Pons (tissue), 1 donor: ENCODE results near the gene TRAPPC6A.

Experiments used
- DNase-seq: peaks from one replicate; pipeline ENCODE4 v3.0.0-alpha.2; 2016; ENCODE audit warnings: low spot score

TRAPPC6A gene

GRCh38 chr19:45177817-45178261 is at the start of gene TRAPPC6A:
TSS of gene TRAPPC6A (minus strand) at chr19:45178237. CDS start at chr19:45178218, 19 bp downstream.
- DNase-seq, result no peak

GRCh38 chr19:45224645-45225044 is 46.6 kb upstream of the TRAPPC6A start:
- no peak for DNase-seq

DNA sequence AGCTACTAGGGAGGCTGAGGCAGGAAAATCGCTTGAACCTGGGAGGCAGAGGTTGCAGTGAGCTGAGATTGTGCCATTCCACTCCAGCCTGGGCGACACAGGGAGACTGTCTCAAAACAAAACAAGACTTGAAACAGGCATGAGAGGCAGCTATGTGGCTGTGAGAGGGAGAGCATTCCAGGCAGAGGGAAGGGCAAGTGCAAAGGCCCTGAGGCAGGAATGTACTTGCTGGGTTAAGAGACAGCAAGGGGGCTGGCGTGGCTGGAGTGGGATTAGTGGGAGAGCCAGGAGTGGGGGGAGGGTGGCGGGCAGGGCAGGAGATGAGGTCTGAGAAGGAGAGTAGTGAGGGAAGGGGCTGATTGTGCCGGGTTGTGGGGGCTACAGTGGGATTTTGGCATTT is 45.8 kb upstream of the TRAPPC6A start:
- no peak for DNase-seq

DNA sequence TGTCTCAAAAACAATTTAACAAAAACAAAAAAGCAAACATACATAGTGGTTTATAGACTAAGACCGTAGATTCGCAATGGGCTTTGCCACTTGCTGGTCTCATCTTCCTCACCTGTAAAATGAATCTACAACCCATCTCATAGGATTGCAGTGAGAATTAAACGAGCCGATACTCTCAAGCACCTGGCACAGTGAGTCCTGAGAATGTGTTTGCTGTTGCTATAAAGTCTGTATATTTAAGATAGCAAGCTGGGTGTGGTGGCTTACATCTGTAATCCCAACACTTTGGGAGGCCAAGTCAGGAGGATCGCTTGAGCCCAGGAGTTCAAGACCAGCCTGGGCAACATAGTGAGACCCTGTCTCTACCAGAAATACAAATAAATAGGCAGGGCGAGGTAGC is 44.7 kb upstream of the TRAPPC6A start:
- DNase-seq, result no peak

DNA sequence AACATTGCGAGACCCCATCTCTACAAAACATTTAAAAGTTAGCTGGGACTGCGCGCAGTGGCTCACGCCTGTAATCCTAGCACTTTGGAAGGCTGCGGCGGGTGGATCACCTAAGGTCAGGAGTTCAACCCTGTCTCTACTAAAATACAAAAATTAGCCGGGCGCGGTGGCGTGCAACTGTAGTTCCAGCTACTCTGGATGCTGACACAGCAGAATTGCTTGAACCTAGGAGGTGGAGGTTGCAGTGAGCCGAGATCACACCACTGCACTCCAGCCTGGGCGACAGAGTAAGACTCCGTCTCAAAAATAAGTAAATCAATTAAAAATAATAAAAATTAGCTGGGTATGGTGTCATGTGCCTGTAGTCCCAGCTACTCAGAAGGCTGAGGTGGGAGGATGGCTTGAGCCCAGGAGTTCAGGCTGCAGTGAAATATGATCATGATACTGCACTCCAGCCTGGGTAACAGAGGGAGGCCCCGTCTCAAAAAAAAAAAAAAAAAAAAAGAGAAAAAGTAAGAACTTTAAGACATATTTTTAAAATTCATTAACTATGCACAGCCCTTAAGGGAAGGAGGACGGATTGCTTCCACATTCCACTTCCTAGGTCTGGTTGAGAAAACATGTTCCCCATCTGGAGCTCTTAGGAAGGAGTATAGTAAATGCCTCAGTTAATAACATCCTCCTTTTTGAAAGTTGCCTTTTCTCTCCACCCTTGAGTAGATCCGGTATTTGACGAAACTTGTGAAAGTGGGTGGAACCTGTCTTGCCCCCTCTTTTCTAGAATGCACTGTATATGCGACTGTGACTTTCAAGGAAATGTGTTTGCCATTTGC is 41.1 kb upstream of the TRAPPC6A start:
- no peak for DNase-seq

- no peak for DNase-seq
These were observed 40.4 kb upstream of the TRAPPC6A start for GRCh38 chr19:45218426-45218825.

DNA sequence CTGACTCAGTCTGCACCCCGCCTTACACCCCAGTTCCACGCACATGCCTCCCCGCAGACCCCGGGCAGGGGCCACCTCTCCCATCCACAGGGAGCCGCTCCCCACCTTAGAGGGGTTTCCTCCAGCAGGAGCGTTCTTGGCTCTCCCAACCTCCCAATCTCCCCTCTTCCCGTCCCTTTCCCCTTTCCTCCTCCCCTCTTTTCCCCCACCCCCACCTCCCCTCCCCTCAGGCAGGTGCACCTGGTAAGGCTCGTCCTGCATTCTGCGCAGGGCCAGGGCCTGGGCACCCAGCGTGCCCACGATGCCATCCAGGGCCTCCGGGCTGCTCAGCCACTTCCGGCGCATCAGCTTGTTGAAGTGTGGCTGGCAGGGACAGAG is 39.9 kb upstream of the TRAPPC6A start:
- no peak for DNase-seq

GRCh38 chr19:45217193-45217956 is 39.3 kb upstream of the TRAPPC6A start:
- no peak for DNase-seq

DNA sequence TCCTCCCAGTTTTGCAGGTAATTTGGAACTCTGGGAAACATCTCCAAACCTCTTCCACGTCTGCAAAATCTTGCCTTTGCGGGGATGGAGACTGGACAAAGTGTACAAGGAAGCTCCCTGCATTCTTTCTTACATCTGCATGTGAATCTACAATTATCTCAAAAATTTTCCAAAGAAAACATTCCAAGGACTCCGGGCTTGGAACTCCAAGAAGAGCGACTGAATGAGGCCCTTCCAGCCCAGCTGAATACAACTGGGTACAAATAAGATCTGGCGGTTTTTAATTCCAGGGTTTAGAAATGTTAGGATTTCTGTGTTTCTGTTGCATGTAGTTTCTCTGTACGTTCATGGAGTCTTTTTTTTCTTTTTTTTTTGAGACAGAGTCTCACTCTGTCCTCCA is 38.6 kb upstream of the TRAPPC6A start:
- no peak for DNase-seq

DNA sequence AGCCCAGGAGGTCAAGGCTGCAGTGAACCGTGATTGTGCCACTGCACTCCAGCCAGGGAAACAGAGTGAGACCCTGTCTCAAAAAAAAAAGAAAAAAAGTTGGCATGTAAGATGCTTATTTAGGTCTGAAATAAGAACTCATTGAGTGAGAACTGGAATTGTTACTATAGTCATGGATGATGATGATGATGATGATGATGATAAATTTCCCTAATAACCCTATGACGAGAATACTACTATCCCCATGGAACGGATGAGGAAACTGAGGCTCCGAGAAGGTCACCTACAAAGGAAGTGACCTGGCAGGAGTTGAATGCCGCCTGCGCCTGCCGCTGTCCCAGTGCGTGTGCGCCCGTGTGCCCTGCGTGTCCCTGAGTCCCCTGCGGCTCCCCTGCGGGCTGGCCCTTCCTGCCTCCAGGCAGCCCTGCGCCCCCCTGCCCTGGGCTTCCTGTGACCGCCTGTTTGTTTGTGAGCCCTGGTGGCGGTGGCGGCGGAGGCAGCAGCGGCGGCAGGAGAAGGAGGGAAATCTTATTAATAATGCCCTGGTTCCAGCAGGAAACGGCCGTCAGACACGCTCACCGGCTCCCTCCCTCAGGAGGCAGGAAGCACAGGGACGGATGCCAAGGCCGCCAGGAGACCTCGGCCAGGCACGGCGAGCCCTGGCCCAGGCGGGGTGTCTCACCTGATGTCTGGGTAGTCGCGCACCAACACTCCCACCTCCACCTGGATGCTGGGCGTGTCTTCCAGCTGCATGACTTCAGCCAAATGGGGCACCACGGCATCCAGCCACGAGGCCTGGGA is 37.6 kb upstream of the TRAPPC6A start:
- no peak for DNase-seq

DNA sequence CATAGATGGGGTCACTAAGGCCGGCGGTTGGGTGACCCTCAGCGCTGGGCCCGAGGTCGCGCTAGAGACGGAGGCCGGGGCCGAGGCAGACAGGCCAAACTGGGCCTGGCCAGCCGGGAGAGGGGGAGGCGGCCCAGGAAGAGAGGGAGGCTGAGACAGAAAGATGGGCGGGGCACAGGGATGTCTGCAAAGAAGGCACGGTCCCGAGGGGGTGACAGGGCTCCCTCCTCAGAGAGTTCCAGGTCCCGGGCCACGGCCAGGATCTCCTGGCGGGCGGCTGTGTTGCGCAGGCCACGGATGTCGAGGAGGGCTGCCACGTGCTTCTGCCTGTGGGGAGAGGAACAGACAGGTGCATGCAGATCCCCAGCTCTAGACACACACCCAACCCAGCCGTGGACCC is 35.0 kb upstream of the TRAPPC6A start:
- DNase-seq, result no peak

- DNase-seq, result no peak
These were observed 33.8 kb upstream of the TRAPPC6A start for GRCh38 chr19:45211751-45212381.

DNA sequence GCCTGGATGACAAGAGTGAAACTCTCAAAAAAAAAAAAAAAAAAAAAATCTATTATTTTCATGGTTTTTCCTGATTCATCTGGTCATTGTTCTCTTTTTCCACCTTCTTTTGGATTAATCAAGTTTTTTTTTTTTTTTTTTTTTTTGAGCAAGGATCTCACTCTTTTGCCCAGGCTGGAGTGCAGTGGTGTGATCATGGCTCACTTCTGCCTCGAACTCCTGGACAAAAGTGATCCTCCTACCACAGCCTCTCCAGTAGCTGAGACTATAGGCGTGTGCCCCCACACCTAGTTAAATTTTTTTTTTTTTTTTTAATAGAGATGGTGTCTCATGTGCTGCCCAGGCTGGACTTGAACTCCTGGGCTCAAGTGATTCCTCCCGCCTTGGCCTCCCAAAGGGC is 28.3 kb upstream of the TRAPPC6A start:
- DNase-seq, result no peak

DNA sequence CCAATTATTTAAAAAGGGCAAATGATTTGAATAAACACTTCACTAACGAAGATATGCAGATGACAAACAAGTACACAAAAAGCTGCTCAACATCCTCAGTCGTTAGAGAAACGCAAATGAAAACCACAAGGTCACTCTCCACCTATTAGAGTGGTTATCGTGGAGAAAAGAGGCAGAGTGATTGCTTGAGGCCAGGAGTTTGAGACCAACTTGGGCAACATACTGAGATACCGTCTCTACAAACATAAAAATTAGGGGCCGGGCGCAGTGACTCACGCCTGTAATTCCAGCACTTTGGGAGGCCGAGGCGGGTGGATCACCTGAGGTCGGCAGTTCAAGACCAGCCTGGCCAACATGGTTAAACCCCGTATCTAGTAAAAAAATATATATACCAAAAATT is 27.8 kb upstream of the TRAPPC6A start:
- DNase-seq, result no peak

- DNase-seq, result no peak
These were observed 24.6 kb upstream of the TRAPPC6A start for GRCh38 chr19:45202637-45203036.

- DNase-seq, result peak; percentile 56
These were observed 22.5 kb upstream of the TRAPPC6A start for GRCh38 chr19:45200568-45200967.

DNA sequence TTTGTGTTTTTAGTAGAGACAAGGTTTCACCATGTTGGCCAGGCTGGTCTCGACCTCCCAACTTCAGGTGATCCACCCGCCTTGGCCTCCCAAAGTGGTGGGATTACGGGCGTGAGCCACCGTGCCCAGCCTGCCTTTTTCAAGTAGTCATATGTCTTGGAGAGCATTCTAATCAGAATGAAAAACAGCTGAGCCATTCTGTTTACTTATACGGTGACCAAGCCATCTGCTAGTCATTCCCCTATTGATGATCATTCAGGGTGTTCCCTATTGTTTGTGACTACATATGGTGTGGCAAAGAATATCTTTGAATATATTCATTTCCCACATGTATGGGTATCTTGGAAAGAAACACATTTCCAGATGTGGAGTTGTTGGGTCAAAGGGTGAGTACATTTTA is 17.7 kb upstream of the TRAPPC6A start:
- no peak for DNase-seq

DNA sequence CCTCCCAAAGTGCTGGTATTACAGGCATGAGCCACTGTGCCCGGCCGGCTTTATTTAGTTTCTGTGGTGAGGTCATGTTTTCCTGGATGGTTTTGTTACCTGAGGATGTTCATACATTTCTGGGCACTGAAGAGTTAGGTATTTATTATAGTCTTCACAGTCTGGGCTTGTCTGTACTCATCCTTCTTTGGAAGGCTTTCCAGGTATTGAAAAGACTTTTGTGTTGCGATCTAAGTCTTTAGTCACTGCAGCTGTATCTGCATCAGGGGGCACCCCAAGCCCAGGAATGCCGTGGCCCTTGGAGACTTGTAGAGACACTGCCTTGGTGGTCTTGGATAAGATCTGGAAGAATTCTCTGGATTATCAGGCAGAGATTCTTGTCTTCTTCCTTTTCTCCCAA is 13.3 kb upstream of the TRAPPC6A start:
- DNase-seq, result no peak

DNA sequence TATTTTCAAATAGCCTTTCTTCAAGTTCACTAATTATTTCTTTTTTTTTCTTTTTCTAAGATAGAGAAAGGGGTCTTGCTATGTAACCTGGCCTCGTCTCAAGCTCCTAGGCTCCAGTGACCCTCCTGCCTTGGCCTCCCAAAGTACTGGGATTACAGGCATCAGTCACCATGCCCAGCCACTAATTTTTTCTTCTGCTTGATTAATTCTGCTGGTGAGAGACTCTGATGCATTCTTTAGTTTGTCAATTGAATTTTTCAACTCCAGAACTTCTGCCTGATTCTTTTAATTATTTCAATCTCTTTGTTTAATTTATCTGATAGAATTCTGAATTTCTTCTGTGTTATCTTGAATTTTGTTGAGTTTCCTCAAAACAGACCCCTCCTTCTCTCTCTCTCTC is 11.9 kb upstream of the TRAPPC6A start:
- DNase-seq, result no peak

DNA sequence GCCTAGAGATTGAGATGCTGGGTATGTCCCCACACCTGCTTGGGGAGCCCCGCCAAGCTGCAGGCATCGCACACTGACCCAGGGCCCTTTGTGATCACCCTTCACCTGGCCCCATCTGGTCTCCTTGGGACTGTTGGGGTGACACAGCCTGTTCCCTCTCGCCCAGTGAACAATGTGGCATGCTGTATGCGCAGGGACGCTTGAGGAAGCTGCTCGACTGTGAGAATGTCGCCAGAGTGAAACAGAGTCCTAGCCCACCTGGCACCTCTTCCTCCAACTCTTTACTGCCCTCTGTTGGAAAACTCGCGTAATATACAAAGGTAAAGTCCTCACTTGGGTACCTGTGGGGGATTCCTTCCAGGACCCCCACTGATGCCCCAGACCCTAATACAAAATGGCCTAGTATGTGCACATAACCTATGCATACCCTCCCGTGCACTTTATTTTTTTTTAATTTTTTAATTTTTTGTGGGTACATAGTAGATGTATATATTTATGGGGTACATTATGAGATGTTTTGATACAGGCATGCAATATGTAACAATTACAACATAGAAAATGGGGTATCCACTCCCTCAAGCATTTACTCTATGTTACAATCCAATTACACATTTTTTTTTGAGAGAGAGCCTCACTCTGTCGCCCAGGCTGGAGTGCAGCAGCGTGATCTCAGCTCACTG is 9.5 kb upstream of the TRAPPC6A start:
- no peak for DNase-seq

- no peak for DNase-seq
These were observed 8.7 kb upstream of the TRAPPC6A start for GRCh38 chr19:45186509-45187334.
